ENCODE results near the gene UTP25.
"Not testable (repeated sequence)": the region's sequence is repeated elsewhere in the genome, so short reads cannot be mapped to it uniquely, and the experiment has no call there.

The UTP25 gene

GRCh38 chr1:209827384-209828262, at the start of gene UTP25:
Gene UTP25, plus strand, starts transcription at chr1:209827972. Its CDS starts 92 bp downstream, at chr1:209828064.
- Histone ChIP-seq H3K9ac (ENCODE audit: low read depth, low read length) (peak within 1 kb of the TSS; percentile 76; the same call in 1 of the 2 replicates), H3K4me1 (ENCODE audit: insufficient read depth, low read length) (peaks cover 9% of the 10 kb centered on the region), H3K9me3 (ENCODE audit: control insufficient read depth, insufficient read depth, low read length) (no peaks in the 10 kb centered on the region)

GRCh38 chr1:209778102-209778501, 49.7 kb upstream of the UTP25 start:
- H3K36me3 ChIP-seq (ENCODE audit: insufficient read depth, low read length), result no peaks in the 10 kb centered on the region
- H3K4me1 ChIP-seq (ENCODE audit: insufficient read depth, low read length), result no peaks in the 10 kb centered on the region
- H3K9ac ChIP-seq (ENCODE audit: low read depth, low read length), result no peak overlapping the region
- no peaks in the 10 kb centered on the region for H3K9me3 ChIP-seq (ENCODE audit: control insufficient read depth, insufficient read depth, low read length)

More at GRCh38 chr1:209827384-209828262, at the start of gene UTP25:
- H3K36me3 ChIP-seq (ENCODE audit: insufficient read depth, low read length), result peaks cover 5% of the 10 kb centered on the region; the same call in 1 of the 2 replicates

- Histone ChIP-seq H3K36me3 (ENCODE audit: insufficient read depth, low read length) (no peaks in the 10 kb centered on the region), H3K4me1 (ENCODE audit: insufficient read depth, low read length) (no peaks in the 10 kb centered on the region)
Measured at GRCh38 chr1:209780268-209780667, 47.5 kb upstream of the UTP25 start.

DNA sequence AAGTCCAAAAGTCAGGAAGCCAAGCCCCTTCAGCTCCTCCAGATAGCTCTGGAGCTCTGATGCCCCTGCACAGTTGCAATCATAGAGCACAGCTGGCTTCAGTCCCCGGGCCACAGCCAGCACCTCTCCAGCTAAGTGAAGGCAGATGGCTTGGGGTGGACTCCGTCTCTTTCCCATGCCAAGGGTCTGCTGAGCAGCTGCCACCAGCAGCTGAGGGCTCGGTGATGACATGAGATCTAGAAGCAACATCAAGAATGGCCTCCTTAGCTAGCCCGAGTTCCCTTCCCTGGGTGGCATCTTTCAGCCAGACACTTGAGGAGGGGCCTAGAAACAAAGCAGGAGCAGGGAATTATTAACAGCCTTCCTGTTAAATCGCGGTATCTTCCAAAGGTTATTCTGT, 44.4 kb upstream of the UTP25 start:
- peak overlapping the region; percentile 92 for H3K9ac ChIP-seq (ENCODE audit: low read depth, low read length)
- H3K36me3 ChIP-seq (ENCODE audit: insufficient read depth, low read length), result no peaks in the 10 kb centered on the region
- no peaks in the 10 kb centered on the region for H3K4me1 ChIP-seq (ENCODE audit: insufficient read depth, low read length)
- H3K9me3 ChIP-seq (ENCODE audit: control insufficient read depth, insufficient read depth, low read length), result no peaks in the 10 kb centered on the region

More at GRCh38 chr1:209780268-209780667, 47.5 kb upstream of the UTP25 start:
- H3K9ac ChIP-seq (ENCODE audit: low read depth, low read length), result no peak overlapping the region
- H3K9me3 ChIP-seq (ENCODE audit: control insufficient read depth, insufficient read depth, low read length), result no peaks in the 10 kb centered on the region

GRCh38 chr1:209784265-209785169, 43.3 kb upstream of the UTP25 start, which contains the start of gene C1orf74:
Gene C1orf74, minus strand, starts transcription at chr1:209784559. Its CDS starts 925 bp downstream, at chr1:209783634.
- Histone ChIP-seq H3K36me3 (ENCODE audit: insufficient read depth, low read length) (no peaks in the 10 kb centered on the region), H3K9ac (ENCODE audit: low read depth, low read length) (peak within 1 kb of the TSS; percentile 92), H3K4me1 (ENCODE audit: insufficient read depth, low read length) (no peaks in the 10 kb centered on the region), H3K9me3 (ENCODE audit: control insufficient read depth, insufficient read depth, low read length) (no peaks in the 10 kb centered on the region)

GRCh38 chr1:209785592-209785991, 42.2 kb upstream of the UTP25 start:
- Histone ChIP-seq H3K9me3 (ENCODE audit: control insufficient read depth, insufficient read depth, low read length) (no peaks in the 10 kb centered on the region), H3K4me1 (ENCODE audit: insufficient read depth, low read length) (no peaks in the 10 kb centered on the region)

DNA sequence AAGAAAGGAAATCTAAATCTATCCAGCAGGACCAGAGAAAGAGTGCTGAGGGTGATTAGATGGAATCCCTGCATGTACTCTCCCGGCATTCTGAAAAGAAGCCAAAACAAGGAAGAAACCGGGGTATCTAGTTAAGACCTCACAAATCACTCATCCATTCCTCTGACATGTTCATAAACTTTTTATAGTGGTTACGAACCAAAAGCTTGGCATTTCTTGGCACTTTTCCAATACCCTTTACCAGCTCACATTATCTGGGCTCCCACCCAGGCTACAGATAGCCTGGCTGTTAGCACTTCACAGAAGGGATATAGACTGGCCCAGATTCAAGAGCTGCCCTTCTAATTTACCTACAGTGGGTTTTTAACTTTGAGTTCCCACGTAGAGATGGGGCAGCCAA, 41.6 kb upstream of the UTP25 start:
- Histone ChIP-seq H3K9me3 (ENCODE audit: control insufficient read depth, insufficient read depth, low read length) (no peaks in the 10 kb centered on the region), H3K36me3 (ENCODE audit: insufficient read depth, low read length) (peaks cover 3% of the 10 kb centered on the region; the same call in 1 of the 2 replicates), H3K4me1 (ENCODE audit: insufficient read depth, low read length) (no peaks in the 10 kb centered on the region), H3K9ac (ENCODE audit: low read depth, low read length) (no peak overlapping the region)

More at GRCh38 chr1:209785592-209785991, 42.2 kb upstream of the UTP25 start:
- Histone ChIP-seq H3K36me3 (ENCODE audit: insufficient read depth, low read length) (peaks cover 2% of the 10 kb centered on the region; the same call in 1 of the 2 replicates), H3K9ac (ENCODE audit: low read depth, low read length) (no peak overlapping the region)

- Histone ChIP-seq H3K9me3 (ENCODE audit: control insufficient read depth, insufficient read depth, low read length) (no peaks in the 10 kb centered on the region), H3K9ac (ENCODE audit: low read depth, low read length) (no peak overlapping the region), H3K4me1 (ENCODE audit: insufficient read depth, low read length) (no peaks in the 10 kb centered on the region), H3K36me3 (ENCODE audit: insufficient read depth, low read length) (peaks cover 3% of the 10 kb centered on the region; the same call in 1 of the 2 replicates)
Measured at GRCh38 chr1:209787551-209787950, 40.2 kb upstream of the UTP25 start.

DNA sequence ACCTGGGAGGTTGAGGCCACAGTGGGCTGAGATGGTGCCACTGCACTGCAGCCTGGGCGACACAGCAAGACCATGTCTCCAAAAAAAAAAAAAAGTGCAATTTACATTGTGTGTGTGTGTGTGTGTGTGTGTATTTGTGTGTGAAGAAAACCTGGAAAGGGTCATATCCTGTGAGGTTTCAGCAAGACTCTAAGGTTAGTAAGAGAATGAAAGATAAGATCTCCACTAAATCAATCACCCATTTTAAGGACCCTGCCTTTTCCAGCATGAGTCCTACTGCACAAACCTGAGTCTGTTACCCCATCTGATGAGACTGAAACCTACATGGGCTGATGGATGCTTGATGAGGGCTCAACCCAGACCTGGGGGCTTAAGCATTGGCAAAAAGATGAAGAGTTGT, 38.5 kb upstream of the UTP25 start:
- Histone ChIP-seq H3K9me3 (ENCODE audit: control insufficient read depth, insufficient read depth, low read length) (no peaks in the 10 kb centered on the region), H3K36me3 (ENCODE audit: insufficient read depth, low read length) (peaks cover 3% of the 10 kb centered on the region; the same call in 1 of the 2 replicates), H3K9ac (ENCODE audit: low read depth, low read length) (no peak overlapping the region), H3K4me1 (ENCODE audit: insufficient read depth, low read length) (no peaks in the 10 kb centered on the region)

- peaks cover 3% of the 10 kb centered on the region; the same call in 1 of the 2 replicates for H3K36me3 ChIP-seq (ENCODE audit: insufficient read depth, low read length)
- no peak overlapping the region for H3K9ac ChIP-seq (ENCODE audit: low read depth, low read length)
- H3K4me1 ChIP-seq (ENCODE audit: insufficient read depth, low read length), result no peaks in the 10 kb centered on the region
- H3K9me3 ChIP-seq (ENCODE audit: control insufficient read depth, insufficient read depth, low read length), result no peaks in the 10 kb centered on the region
Measured at GRCh38 chr1:209790286-209791193, 37.2 kb upstream of the UTP25 start.

DNA sequence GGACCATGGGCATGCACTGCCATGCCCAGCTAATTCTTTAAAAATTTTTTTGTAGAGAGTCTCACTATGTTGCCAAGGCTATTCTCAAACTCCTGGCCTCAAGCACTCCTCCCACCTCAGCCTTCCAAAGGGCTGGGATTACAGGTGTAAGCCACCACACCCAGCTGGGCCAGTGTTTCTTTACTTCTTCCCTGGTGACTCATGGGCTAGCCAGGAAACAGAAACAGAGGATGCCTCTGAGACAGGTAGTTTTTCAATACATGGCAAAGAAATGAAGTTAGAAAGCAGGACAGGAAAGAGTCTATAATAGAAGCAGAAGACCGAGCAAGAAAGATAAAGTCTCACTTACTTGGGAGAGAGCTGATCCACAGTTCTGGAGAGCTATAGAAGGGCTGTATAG, 35.9 kb upstream of the UTP25 start:
- H3K4me1 ChIP-seq (ENCODE audit: insufficient read depth, low read length), result no peaks in the 10 kb centered on the region

GRCh38 chr1:209793711-209794110, 34.1 kb upstream of the UTP25 start:
- H3K36me3 ChIP-seq (ENCODE audit: insufficient read depth, low read length); H3K9ac ChIP-seq (ENCODE audit: low read depth, low read length); H3K4me1 ChIP-seq (ENCODE audit: insufficient read depth, low read length); H3K9me3 ChIP-seq (ENCODE audit: control insufficient read depth, insufficient read depth, low read length): not testable (repeated sequence)

More for the DNA sequence above, 35.9 kb upstream of the UTP25 start:
- peaks cover 3% of the 10 kb centered on the region; the same call in 1 of the 2 replicates for H3K36me3 ChIP-seq (ENCODE audit: insufficient read depth, low read length)
- no peak overlapping the region for H3K9ac ChIP-seq (ENCODE audit: low read depth, low read length)
- H3K9me3 ChIP-seq (ENCODE audit: control insufficient read depth, insufficient read depth, low read length), result no peaks in the 10 kb centered on the region

GRCh38 chr1:209797978-209798639, 29.7 kb upstream of the UTP25 start:
- H3K9ac ChIP-seq (ENCODE audit: low read depth, low read length), result no peak overlapping the region
- no peaks in the 10 kb centered on the region for H3K36me3 ChIP-seq (ENCODE audit: insufficient read depth, low read length)
- H3K9me3 ChIP-seq (ENCODE audit: control insufficient read depth, insufficient read depth, low read length), result no peaks in the 10 kb centered on the region
- no peaks in the 10 kb centered on the region for H3K4me1 ChIP-seq (ENCODE audit: insufficient read depth, low read length)
